BE2C (cell line): Measurements from ENCODE around the gene ANKS6.
A peak's percentile ranks its signal among the peaks of the same experiment; 100 is the strongest.

Experiments
- DNase-seq: peaks from one replicate; pipeline ENCODE4 v3.0.0-alpha.2; 2020
- H3K27me3 ChIP-seq: fragments of 250-450 bp; sonication (Bioruptor Pico); 2 replicates; pipeline ENCODE4 v1.5.1; 2020; ENCODE audit warnings: mild to moderate bottlenecking
- H3K36me3 ChIP-seq: fragments of 250-450 bp; sonication (Bioruptor Pico); 2 replicates; pipeline ENCODE4 v1.5.1; 2020; ENCODE audit warnings: mild to moderate bottlenecking
- H3K4me1 ChIP-seq: fragments of 250-450 bp; sonication (Bioruptor Pico); 2 replicates; pipeline ENCODE4 v1.5.1; 2020
- H3K4me3 ChIP-seq: 2 replicates; pipeline ENCODE4 v1.5.1; 2011; ENCODE audit warnings: low read depth, low read length
- H3K9me3 ChIP-seq: fragments of 250-450 bp; sonication (Bioruptor Pico); 2 replicates; pipeline ENCODE4 v1.5.1; 2020
- TF ChIP-seq, protein P1 (sequence below): IDR thresholded peaks from 2 replicates; pipeline ENCODE4 v1.5.1; 2012; ENCODE audit warnings: mild to moderate bottlenecking, low read depth, low read length

ANKS6 gene

DNA sequence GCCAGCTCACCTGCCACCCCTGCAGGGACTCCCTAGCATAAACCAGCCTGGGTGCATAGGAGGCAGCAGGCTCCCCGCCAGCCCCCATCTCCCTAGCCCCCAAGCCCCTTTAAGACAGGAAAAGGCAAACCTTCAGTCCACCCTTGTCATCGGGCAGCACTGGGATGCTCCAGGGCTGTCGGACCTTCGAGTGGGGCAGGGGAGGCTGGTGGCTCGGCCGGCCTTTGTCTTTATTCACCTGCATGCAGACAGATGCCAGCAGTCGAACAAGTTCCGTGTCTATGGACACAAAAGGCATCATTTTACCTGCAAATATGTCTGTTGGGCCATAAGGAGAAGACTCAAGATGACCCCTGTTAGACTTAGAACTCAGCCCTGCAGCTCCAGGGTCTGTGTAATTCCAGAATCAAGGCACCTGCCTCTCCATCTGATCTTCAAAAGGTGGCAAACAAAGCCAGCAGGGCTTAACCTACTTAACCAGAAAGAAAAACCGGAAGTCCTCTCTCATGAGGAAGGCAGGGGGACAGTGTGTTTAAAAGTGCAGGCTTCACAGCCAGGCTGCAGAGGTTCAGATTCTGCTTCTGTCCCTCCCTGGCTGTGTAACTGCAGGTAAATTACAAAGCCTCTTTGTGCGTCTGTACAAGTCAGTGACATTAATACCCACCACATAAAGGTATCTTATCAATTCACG, 16.2 kb downstream of the ANKS6 start:
- no peaks in the 10 kb centered on the region for H3K36me3 ChIP-seq
- TF ChIP-seq, protein P1, sequence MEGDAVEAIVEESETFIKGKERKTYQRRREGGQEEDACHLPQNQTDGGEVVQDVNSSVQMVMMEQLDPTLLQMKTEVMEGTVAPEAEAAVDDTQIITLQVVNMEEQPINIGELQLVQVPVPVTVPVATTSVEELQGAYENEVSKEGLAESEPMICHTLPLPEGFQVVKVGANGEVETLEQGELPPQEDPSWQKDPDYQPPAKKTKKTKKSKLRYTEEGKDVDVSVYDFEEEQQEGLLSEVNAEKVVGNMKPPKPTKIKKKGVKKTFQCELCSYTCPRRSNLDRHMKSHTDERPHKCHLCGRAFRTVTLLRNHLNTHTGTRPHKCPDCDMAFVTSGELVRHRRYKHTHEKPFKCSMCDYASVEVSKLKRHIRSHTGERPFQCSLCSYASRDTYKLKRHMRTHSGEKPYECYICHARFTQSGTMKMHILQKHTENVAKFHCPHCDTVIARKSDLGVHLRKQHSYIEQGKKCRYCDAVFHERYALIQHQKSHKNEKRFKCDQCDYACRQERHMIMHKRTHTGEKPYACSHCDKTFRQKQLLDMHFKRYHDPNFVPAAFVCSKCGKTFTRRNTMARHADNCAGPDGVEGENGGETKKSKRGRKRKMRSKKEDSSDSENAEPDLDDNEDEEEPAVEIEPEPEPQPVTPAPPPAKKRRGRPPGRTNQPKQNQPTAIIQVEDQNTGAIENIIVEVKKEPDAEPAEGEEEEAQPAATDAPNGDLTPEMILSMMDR: no peak
- no peak for DNase-seq
- H3K27me3 ChIP-seq: no peaks in the 10 kb centered on the region
- H3K4me1 ChIP-seq: no peaks in the 10 kb centered on the region
- no peak overlapping the region for H3K4me3 ChIP-seq
- no peaks in the 10 kb centered on the region for H3K9me3 ChIP-seq

DNA sequence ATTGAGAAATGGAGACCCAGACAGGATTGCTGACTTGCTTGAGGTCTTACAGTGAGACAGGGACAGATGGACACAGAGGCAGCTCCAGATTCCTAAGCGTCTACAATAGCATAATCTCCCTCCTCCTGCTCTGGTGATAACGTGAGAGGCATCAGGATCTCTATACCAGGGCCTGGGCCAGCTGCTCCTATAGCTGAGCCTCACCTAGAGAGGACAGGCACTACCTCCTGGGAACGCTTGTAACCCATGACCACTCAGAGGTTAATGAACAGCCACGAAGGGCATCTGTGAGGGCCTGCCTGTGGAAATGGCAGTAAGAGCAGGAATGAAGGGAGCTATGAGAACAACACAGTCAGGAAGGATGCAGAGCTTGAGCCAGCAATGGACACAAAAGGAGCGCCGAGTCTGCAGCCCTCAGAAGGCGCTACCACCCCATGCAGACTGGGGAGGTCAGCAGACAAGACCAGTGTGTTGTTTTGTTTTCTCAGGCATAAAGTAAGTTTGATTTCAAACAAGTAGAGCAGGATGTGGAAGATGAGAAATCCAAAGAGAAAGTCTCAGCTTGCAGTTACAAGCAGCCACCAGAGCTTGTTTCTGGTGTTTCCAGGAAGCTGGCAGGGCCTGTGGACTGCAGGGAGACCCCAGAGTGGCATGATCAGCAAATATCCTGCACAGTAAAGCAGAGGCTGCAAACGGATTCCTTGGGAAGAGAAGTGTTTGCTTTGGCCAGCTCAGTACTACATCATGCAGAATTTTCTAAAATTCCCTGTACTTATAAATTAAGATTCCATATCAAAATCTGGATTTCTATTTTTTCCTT, 17.4 kb downstream of the ANKS6 start:
- Histone ChIP-seq H3K27me3 (no peaks in the 10 kb centered on the region), H3K9me3 (no peaks in the 10 kb centered on the region), H3K36me3 (no peaks in the 10 kb centered on the region), H3K4me1 (no peaks in the 10 kb centered on the region), H3K4me3 (no peak overlapping the region)
- TF ChIP-seq, protein P1: no peak
- DNase-seq: no peak

DNA sequence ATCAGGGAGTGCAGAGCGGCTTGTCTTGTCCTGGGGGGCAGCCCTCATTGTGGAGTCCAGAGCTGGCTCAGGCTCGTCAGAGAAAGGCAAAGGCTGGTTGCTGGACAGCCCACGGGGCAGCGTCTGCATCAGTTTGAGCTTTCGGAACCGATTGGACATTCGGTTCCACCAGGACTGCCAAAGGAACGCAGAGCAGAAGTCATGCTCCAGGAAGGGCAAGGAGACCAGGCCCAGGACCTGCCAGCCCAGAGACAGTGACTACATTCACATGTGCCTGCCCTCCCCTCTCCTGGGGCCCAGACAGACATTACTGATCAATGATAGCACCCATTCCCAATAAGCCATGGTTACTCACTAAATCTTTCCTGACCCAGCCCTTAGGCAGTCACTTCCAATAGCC, 18.1 kb downstream of the ANKS6 start:
- H3K4me1 ChIP-seq: no peaks in the 10 kb centered on the region
- TF ChIP-seq, protein P1: no peak

DNA sequence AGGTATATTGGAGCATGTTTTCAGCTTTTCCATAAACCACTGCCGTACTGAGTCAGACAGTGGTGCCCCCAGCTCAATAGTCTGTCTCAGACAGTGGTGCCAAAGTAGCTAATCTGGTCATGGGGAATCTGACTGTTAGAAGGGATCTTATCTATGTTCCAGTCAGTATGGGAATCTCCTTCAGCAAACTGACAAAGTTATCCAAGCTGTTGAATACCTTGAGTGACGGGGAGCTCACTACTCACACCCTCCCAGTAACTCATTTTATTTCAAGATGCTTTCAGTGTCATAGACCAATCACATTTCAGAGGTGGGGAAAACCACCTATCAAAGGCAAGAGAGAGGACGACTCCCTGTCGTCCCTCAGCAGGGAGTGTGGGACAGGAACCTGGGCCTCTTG, 18.7 kb downstream of the ANKS6 start:
- TF ChIP-seq, protein P1: no peak
- no peaks in the 10 kb centered on the region; the same call in 1 of the 2 replicates for H3K36me3 ChIP-seq
- H3K4me3 ChIP-seq: no peak overlapping the region
- no peaks in the 10 kb centered on the region for H3K27me3 ChIP-seq
- no peaks in the 10 kb centered on the region for H3K9me3 ChIP-seq
- no peaks in the 10 kb centered on the region for H3K4me1 ChIP-seq
- DNase-seq: no peak

More for the DNA sequence above, 18.1 kb downstream of the ANKS6 start:
- Histone ChIP-seq H3K36me3 (no peaks in the 10 kb centered on the region), H3K9me3 (no peaks in the 10 kb centered on the region), H3K27me3 (no peaks in the 10 kb centered on the region), H3K4me3 (no peak overlapping the region)
- no peak for DNase-seq

DNA sequence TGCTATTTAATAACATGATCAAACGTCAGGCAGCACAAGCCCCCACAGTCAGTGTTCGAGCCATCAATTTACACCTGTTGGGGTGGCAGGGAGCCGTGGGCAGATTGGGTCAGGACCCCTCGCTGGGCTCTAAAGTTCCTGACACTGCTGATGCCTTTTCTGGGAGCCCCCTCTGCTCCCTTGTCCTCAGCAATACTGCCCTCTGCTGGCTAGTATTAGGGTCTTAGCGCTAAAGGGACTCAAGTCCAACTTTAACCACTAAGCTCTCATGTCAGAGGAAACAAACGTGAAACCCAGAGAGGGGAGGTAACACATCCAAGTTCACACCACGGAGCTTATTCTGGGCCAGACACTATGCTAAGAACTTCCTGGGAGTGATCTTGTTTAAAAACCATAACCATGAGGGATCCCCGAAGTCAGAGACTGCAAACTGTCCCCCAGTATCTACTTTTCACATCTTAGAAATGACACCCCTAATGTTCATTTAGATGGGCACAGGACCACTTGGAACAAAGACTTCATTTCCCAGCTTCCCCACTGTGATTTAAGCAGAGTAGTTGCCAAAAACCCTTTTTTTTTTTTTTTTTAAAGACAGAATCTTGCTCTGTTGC, 20.4 kb downstream of the ANKS6 start:
- TF ChIP-seq, protein P1: peak; percentile 90
- Histone ChIP-seq H3K36me3 (peaks cover 2% of the 10 kb centered on the region; the same call in 1 of the 2 replicates), H3K4me3 (no peak overlapping the region)

More for the DNA sequence above, 20.4 kb downstream of the ANKS6 start:
- no peaks in the 10 kb centered on the region for H3K27me3 ChIP-seq
- H3K4me1 ChIP-seq: no peaks in the 10 kb centered on the region
- DNase-seq: peak; percentile 76
- no peaks in the 10 kb centered on the region for H3K9me3 ChIP-seq
